Left ventricle myocardium superior (tissue), 1 donor: ENCODE data around the gene CD53. TPM values are rescaled to one million over a fixed set of nuclear protein-coding genes. Genes with fewer than 3 reads are reported as not detected.
"Not testable (repeated sequence)": the region's sequence is repeated elsewhere in the genome, so short reads cannot be mapped to it uniquely, and the experiment has no call there.

Source experiments
- ATAC-seq: fragments of 200-7000 bp; cut with Tn5 transposase; one replicate; pipeline ENCODE4 v1.9.1; 2020; ENCODE audit warnings: mild to moderate bottlenecking, moderate library complexity
- DNase-seq: peaks from one replicate; pipeline ENCODE4 v3.0.0-alpha.2; 2020
- intact Hi-C: fragments of 100-400 bp; cut with micrococcal nuclease; formaldehyde crosslinking; loops from one replicate; pipeline ENCODE4 v1.11.0; 2022
- total RNA-seq: library from RNA; stranded (reverse); fragmentation: NEBNext Ultra II Directional; extraction: Animal tissue kit (Norgen Biotek cat#: 25700); gene quantifications from one replicate; pipeline ENCODE4 v1.2.1, GENCODE V29; 2021
- donor health status: DM: no; HTN: yes; CAD: no; lungs with severe emphysema.

Gene CD53
- total RNA-seq, 1 donor from 2014 or later = 13.2 TPM

DNA sequence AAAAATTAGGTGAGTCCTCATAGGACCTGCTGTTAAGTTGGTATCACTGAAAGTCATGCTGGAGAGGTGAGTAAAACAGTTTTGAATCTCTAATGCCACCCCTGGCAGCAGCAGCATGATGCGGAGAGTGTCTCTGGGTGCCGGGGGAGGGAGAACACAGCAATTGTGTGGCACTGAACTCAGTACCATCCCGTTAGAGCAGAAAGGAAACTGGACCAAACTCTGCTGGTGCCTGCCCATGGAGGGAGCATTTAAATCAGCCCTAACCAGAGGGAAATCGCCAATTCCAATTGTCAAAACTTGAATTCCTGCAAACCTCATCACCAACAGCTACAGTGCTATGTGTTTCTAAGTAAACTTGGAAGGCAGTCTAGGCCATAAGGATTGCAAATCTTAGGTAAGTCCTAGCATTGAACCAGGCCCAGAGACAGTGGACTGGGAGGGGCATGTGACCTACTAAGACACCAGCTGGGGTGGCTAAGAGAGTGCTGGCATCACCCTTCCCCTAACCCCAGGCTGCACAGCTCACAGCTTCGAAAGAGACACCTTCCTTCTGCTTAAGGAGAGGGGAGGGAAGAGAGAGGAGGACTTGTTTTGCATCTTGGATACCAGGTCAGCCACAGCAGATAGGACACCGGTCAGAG lies 30.0 kb downstream of the CD53 start:
- DNase-seq (no peak), ATAC-seq (no peak)
- intact Hi-C loops = no loop called here

DNA sequence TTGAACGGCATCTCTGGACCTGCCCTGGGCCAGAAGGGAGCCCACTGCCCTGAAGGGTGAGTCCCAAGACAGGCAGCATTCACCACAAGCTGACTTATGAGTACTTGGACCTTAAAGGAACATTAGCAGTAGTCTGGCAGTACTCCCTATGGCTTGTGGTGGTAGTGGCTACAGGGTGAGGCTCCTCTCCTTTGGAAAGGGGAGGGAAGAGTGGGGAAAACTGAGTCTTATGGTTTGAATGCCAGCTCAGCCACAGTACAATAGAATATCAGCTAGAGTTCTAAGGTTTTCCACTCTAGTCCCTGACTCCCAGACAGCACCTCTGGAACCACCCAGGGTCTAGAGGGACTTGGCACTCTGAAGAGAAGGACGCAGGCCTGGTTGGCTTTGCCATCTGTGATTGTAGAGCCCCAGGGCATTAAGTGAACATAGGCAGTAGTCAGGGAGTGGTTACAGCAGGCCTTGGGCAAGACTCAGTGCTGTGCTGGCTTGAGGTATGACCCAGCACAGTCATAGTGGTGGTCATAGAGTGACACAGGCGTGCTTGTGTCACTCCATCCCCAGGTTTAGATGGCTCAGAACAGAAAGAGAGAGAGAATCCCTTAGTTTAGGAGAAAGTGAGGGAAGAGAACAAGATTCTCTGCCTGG lies 31.0 kb downstream of the CD53 start:
- no peak for DNase-seq
- no peak for ATAC-seq
- intact Hi-C loops = no loop called here

GRCh38 chr1:110912784-110913183 lies 39.8 kb downstream of the CD53 start:
- intact Hi-C loops = no loop called here
- DNase-seq (no peak), ATAC-seq (no peak)

DNA sequence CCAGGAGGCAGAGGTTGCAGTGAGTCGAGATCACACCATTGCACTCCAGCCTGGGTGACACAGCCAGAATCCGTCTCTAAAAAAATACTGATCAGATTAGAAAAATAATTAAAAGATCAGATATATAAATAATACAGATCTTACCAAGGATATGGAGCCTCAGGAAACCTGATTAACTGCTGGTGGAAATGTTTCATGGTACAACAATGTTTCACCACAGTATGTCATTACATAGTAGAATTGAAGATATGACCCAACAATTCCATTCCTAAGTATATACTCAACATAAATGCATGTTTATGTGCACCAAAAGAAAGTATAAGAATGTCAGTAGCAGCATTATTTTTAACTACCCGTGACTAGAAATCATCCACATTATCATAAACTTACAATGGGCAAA lies 41.7 kb downstream of the CD53 start:
- DNase-seq = no peak
- intact Hi-C loops = no loop called here
- no peak for ATAC-seq

DNA sequence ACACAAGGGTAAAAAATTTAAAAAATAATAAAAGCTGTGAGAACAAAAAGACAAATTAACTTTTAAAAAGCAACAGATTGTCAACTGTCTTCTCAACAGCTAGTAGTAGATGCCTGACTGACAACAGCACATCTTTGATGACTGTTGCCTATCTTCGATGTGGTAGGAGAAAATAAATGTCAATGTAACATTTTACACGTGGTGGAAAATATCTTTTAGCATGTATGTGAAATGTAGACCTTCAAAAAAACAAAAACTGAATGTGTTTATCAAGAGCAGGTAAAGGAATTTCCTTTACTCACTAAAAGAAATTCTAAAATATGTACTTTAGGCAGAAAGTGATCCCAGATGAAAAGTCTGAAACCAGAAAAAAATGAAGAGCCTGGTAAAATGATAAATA lies 42.9 kb downstream of the CD53 start:
- intact Hi-C loops = no loop called here
- DNase-seq (no peak), ATAC-seq (no peak)

DNA sequence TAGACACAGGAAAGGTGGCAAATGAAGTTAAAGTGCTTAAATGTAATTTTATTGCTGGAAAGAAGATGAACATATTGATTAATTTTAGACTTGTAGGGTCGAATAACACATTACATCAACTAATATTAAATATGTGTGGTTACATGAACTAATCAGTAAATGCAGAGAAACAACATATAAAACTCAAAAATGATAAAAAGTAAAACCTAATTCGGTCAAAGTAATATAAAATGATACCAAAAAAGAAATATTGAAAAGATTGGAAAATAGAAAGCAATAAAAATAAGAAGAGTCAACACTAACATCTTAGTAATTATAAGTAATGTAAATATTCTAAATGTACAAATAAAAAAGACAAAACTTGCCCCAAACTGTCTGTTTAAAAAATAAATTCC lies 43.3 kb downstream of the CD53 start:
- intact Hi-C loops = no loop called here
- ATAC-seq = no peak
- no peak for DNase-seq

- DNase-seq (no peak), ATAC-seq (no peak)
- intact Hi-C loops = no loop called here
Measured at GRCh38 chr1:110916669-110917306, 43.8 kb downstream of the CD53 start.

- ATAC-seq (no peak), DNase-seq (no peak)
- intact Hi-C loops = no loop called here
Measured at GRCh38 chr1:110918016-110918415, 45.1 kb downstream of the CD53 start.

GRCh38 chr1:110921953-110922352 lies 49.0 kb downstream of the CD53 start:
- intact Hi-C loops = no loop called here
- ATAC-seq (no peak), DNase-seq (no peak)

GRCh38 chr1:110927484-110928075 lies 54.6 kb downstream of the CD53 start:
- ATAC-seq (no peak), DNase-seq (no peak)
- intact Hi-C loops = no loop called here

DNA sequence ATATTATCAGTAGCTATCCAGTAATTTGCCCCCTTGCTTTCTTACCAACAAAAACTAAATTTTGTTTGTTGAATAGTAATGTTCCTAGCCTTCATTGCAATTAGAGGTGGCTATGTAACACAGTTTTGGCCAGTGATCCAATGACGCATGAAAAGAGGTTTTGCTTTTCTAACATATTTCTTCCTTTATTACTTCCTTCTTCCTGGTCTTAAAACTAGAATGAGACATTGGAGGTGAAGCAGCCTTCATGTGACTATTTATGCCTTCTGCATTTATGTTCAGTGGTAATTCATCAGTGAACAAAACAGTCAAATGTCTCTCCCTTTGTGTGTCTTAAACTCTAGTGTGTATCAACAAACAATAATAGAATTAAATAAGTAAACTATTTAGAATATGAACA lies 55.2 kb downstream of the CD53 start:
- intact Hi-C loops = no loop called here
- ATAC-seq (no peak), DNase-seq (no peak)

DNA sequence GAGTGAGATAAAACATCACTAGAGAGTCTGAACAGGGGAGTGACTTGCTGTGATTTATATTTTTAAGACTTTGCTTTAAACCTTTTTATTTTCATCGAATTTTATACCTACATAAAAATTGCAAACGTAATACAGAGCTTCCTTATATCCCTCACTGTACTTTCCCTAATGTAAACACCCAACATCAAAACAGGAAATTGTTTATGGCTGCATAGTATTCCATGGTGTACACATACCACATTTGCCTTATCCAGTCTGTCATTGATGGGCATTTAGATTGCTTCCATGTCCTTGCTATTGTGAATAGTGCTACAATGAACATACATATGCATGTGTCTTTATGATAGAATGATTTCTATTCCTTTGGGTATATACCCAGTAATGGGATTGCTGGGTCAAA lies 56.0 kb downstream of the CD53 start:
- intact Hi-C loops = no loop called here
- ATAC-seq (no peak), DNase-seq (no peak)

DNA sequence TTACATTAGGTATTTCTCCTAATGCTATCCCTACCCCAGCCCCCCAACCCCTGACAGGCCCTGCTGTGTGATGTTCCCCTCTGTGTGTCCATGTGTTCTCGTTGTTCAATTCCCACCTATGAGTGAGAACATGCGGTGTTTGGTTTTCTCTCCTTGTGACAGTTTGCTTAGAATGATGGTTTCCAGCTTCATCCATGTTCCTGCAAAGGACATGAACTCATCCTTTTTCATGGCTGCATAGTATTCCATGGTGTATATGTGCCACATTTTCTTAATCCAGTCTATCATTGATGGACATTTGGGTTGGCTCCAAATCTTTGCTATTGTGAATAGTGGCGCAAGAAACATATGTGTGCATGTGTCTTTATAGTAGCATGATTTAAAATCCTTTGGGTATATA lies 58.1 kb downstream of the CD53 start:
- DNase-seq, intact Hi-C loops, ATAC-seq: not testable (repeated sequence)

DNA sequence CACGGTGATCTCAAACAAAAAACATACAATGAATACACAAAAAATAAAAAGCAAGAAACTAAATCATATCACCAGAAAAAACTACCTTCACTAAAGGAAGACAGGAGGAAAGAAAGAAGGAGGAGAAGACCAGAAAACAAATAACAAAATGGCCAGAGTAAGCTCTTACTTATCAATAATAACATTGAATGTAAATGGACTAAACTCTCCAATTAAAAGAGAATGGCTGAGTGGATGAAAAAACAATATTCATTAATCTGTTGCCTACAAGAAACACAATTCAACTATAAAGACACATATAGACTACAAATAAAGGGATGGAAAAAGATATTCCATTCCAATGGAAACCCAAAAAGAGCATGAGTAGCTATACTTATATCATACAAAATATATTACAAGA lies 63.6 kb downstream of the CD53 start:
- intact Hi-C loops = no loop called here
- DNase-seq (no peak), ATAC-seq (no peak)

- DNase-seq (no peak), ATAC-seq (no peak)
- intact Hi-C loops = no loop called here
Measured at GRCh38 chr1:110944806-110945205, 71.9 kb downstream of the CD53 start.

- ATAC-seq (no peak), DNase-seq (no peak)
- intact Hi-C loops = no loop called here
Measured at GRCh38 chr1:110945626-110946025, 72.7 kb downstream of the CD53 start.

DNA sequence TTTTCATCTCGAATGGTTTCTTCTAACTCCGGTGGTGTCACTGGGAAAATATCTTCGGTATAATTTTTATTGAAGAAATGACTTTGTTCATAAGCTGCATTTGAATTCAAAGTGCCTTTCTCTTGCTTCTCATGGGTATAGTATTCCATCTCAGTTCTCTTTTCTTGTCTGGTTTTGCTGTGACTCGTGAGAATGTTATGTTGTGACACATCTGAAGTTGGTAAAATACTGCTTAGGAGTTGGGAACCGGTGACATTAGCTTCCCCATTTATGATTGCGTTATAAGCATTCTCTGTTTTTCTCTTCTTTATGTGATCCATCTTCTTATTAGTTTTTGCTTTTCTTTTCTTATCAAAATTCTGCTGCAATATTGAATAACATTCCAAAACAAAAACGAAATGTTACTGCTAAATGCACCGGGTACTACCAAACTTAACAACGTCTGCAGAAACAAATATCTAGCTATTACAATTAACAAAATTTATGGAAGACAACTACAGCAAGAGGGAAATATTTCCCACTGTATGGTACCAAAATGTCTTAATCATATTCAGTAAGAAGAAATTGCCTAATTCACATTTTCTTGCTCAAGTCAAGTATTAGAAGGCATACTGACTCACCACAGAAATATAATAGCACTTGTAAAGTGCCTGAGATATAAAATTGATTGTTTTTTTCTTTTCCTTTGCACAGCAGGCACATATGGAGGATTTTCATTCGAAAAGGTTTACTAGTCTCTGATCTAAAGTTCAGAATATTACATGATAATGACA lies 75.3 kb downstream of the CD53 start:
- no peak for ATAC-seq
- no peak for DNase-seq
- intact Hi-C loops = no loop called here
